T-cell (primary cell): ENCODE results near the gene TRIP12. TPM values are rescaled to one million over a fixed set of nuclear protein-coding genes. Genes with fewer than 3 reads are reported as not detected.
"Not testable (repeated sequence)": the region's sequence is repeated elsewhere in the genome, so short reads cannot be mapped to it uniquely, and the experiment has no call there.

ENCODE experiments used
- ATAC-seq, 4 experiments: fragments of 200-7000 bp in 3 of 4; fragments of 150-1000 bp in 1 of 4; cut with Tn5 transposase; replicated peaks in 1 of 4; 1 replicate in 3 of 4; 2 replicates in 1 of 4; pipeline ENCODE4 v1.10.0; 2021; ENCODE audit warnings: moderate library complexity in 3 of 4, mild to moderate bottlenecking in 2 of 4, moderate number of reproducible peaks in 1 of 4
- CTCF ChIA-PET, 2 donors: fragments of 300-600 bp; sonication (Branson Sonifier 250); formaldehyde crosslinking; loops; one replicate each; lab custom pipeline; 2022; ENCODE audit warnings: antibody characterized with exemption in 2 of 2; lab: Charles Lee
- POLR2A ChIA-PET, 2 donors: fragments of 300-600 bp; sonication (Branson Sonifier 250); formaldehyde crosslinking; loops; one replicate each; lab custom pipeline; 2022; ENCODE audit warnings: antibody characterized with exemption in 2 of 2; lab: Charles Lee
- DNase-seq, 35 experiments: peaks; one replicate each; pipeline versions ENCODE4 v3.0.0 to v3.0.0-alpha.2; 2013 to 2023
- H3K27ac ChIP-seq: one replicate; pipeline ENCODE4 v1.5.1; 2013; ENCODE audit warnings: low read length
- H3K27me3 ChIP-seq, 2 experiments: replicated peaks in 1 of 2; 1 replicate in 1 of 2; 2 replicates in 1 of 2; pipeline versions ENCODE4 v1.6.1 to v1.7.0; 2013; ENCODE audit warnings: low read length in 1 of 2, mixed read lengths in 1 of 2; ENCODE audit not compliant: control insufficient read depth in 2 of 2, insufficient read depth in 2 of 2; ENCODE audit errors: extremely low read depth in 1 of 2
- H3K36me3 ChIP-seq, 2 donors: 1 replicate in 1 of 2; 2 replicates in 1 of 2; pipeline versions ENCODE4 v1.6.1 to v1.7.0; 2013; ENCODE audit warnings: low read length in 1 of 2; ENCODE audit not compliant: control insufficient read depth in 2 of 2, insufficient read depth in 1 of 2; ENCODE audit errors: extremely low read depth in 1 of 2
- H3K4me1 ChIP-seq, 2 experiments: 1 replicate in 1 of 2; 2 replicates in 1 of 2; pipeline versions ENCODE4 v1.6.1 to v1.7.0; 2013; ENCODE audit warnings: low read length in 2 of 2, mixed read lengths in 1 of 2; ENCODE audit not compliant: insufficient read depth in 2 of 2, control insufficient read depth in 1 of 2; ENCODE audit errors: extremely low read depth in 1 of 2
- H3K4me3 ChIP-seq, 2 donors: 1 replicate in 1 of 2; 2 replicates in 1 of 2; pipeline versions ENCODE4 v1.5.1 to v1.7.0; 2013; ENCODE audit warnings: mild to moderate bottlenecking in 2 of 2, low read length in 1 of 2, moderate library complexity in 1 of 2; ENCODE audit not compliant: control insufficient read depth in 1 of 2; ENCODE audit errors: extremely low read depth in 1 of 2
- H3K9me3 ChIP-seq: 2 replicates; pipeline ENCODE4 v1.7.0; 2013
- H3K27ac Mint-ChIP-seq, 2 donors: one replicate each; pipeline ENCODE4 v1.8.0; 2020 to 2021; ENCODE audit warnings: mild to moderate bottlenecking in 2 of 2, mixed read lengths in 2 of 2
- H3K27me3 Mint-ChIP-seq, 2 donors: one replicate each; pipeline ENCODE4 v1.8.0; 2021 to 2022; ENCODE audit warnings: mixed read lengths in 2 of 2
- H3K36me3 Mint-ChIP-seq: one replicate; pipeline ENCODE4 v1.8.0; 2021; ENCODE audit warnings: mixed read lengths
- H3K4me1 Mint-ChIP-seq, 3 donors: one replicate each; pipeline ENCODE4 v1.8.0; 2020 to 2022; ENCODE audit warnings: mixed read lengths in 3 of 3, mild to moderate bottlenecking in 1 of 3
- H3K4me3 Mint-ChIP-seq, 3 donors: one replicate each; pipeline ENCODE4 v1.8.0; 2020 to 2022; ENCODE audit warnings: mild to moderate bottlenecking in 3 of 3, mixed read lengths in 3 of 3, moderate library complexity in 3 of 3
- H3K9me3 Mint-ChIP-seq, 3 donors: one replicate each; pipeline ENCODE4 v1.8.0; 2020 to 2022; ENCODE audit warnings: mixed read lengths in 3 of 3
- WGBS: methylation state at CpG from one replicate; pipeline ENCODE4 v1.1.5; 2013; ENCODE audit warnings: missing lambda C conversion rate; ENCODE audit not compliant: insufficient coverage; 5-methylcytosine and 5-hydroxymethylcytosine counted together
- total RNA-seq, 35 experiments: library from RNA in 6 of 35; stranded (reverse) in 6 of 35; fragments of 120-200 nt in 1 of 35; gene quantifications; one replicate each; pipeline versions ENCODE4 v1.2.1 to v1.2.4 and lab custom pipeline; 2013 to 2026

TRIP12 gene
- total RNA-seq, result 100 to 1,000 TPM; 185 to 219 (median 192) TPM
- 175 TPM for total RNA-seq (2013)
- total RNA-seq (lab: John Stamatoyannopoulos, UW), result 183 to 606 (median 353) reads per million in 29 experiments

DNA sequence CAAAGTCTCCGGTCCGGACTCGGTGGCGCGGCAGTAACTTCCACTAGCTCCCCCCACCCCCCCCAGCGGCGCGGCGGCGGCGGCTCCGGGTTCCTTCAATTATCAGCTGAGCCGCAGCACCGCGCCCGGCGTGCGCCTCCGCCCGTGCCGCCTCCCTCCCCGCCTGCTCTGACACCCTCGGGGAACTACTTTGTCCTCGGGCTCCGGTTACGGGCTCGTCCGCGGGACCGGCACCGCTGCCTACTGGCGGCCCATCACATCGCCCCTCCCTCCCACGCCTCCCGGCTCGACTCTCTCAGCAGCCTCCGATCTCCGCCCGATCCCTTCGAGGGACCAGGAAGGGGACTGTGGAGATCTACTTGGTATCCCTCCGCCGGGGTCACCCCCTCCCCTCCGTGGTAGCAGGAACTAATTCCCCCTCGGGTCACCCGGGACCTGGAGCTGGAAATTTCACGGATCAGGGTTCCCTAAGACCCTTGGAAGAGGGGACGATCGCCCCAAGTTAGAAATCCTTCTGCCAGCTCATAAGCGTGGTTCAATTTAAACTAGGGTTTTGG is at the start of gene TRIP12:
Gene TRIP12, minus strand, starts transcription at position 118 of the 557 bp plus-strand sequence. CDS start 41,930 bp downstream, outside the sequence.
- POLR2A ChIA-PET, result interaction anchor here (0.6 to 1.4 kb wide), 7 partner anchors 9 to 738 kb away, joined by 3 to 13 read pairs (median 4); no protein-coding TSS in a partner anchor
- Histone ChIP-seq H3K4me1 (peaks cover 16 to 22% of the 10 kb centered on the region in 2 experiments), H3K4me3 (peak within 1 kb of the TSS; percentile 93 to 99), H3K27ac (peak within 1 kb of the TSS; percentile 91), H3K27me3 (no peaks in the 10 kb centered on the region), H3K36me3 (peaks cover 0 to 8% of the 10 kb centered on the region in 2 donors), H3K9me3 (no peaks in the 10 kb centered on the region)
- DNase-seq, result peak; percentile 75 to 96 (median 85)
- H3K4me3 Mint-ChIP-seq, result peak within 1 kb of the TSS; percentile 97 to 99 (median 98)
- peak; percentile 74 to 80 (median 78) for ATAC-seq
- peak within 1 kb of the TSS; percentile 99 to 100 for H3K27ac Mint-ChIP-seq
- WGBS, result 0% methylated on average over 48 of the region's 49 CpGs
- CTCF ChIA-PET, result interaction anchor here in 1 of 2 donors (0.5 to 1.2 kb wide), 7 partner anchors 9 to 145 kb away, joined by 3 to 7 read pairs (median 4); no protein-coding TSS in a partner anchor
- H3K4me1 Mint-ChIP-seq, result peaks cover 48 to 55% (median 50%) of the 10 kb centered on the region in 3 donors
- no peaks in the 10 kb centered on the region for H3K27me3 Mint-ChIP-seq
- H3K9me3 Mint-ChIP-seq, result no peaks in the 10 kb centered on the region
- peaks cover 8% of the 10 kb centered on the region for H3K36me3 Mint-ChIP-seq

DNA sequence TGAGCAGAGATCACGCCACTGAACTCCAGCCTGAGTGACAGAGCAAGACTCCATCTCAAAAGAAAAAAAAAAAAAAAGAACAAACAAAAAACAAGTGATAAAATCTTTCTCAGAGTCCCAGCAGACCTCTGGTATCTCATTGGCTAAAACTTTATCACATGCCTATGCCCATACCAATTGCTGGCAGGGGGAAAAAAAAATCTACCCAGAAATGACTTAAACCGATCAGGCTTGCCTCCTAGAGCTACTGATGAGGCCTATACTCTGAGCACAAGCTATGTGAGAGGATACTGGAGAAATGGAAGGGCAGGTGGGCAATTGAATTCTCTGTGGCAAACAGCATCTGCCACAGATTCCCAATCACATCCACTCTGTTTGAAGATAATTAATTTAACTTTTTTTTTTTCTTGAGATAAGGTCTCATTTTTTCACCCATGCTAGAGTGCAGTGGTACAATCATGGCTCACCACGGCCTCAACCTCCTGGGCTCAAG is 49.5 kb upstream of the TRIP12 start:
- ATAC-seq, result no peak
- CTCF ChIA-PET, result no interaction called here
- DNase-seq, result no peak
- Mint-ChIP-seq H3K4me1 (no peaks in the 10 kb centered on the region), H3K36me3 (no peaks in the 10 kb centered on the region), H3K4me3 (no peak overlapping the region), H3K27ac (no peak overlapping the region), H3K9me3 (no peaks in the 10 kb centered on the region), H3K27me3 (no peaks in the 10 kb centered on the region)
- Histone ChIP-seq H3K27ac (no peak overlapping the region), H3K4me3 (no peak overlapping the region), H3K9me3 (no peaks in the 10 kb centered on the region), H3K4me1 (no peaks in the 10 kb centered on the region), H3K27me3 (no peaks in the 10 kb centered on the region), H3K36me3 (no peaks in the 10 kb centered on the region)
- WGBS, result no CpG with 5 or more reads among the region's 3 CpGs
- POLR2A ChIA-PET, result interaction anchor here in 1 of 2 donors (0.8 kb wide), 1 partner anchor 103 kb away, joined by 5 read pairs; no protein-coding TSS in a partner anchor

DNA sequence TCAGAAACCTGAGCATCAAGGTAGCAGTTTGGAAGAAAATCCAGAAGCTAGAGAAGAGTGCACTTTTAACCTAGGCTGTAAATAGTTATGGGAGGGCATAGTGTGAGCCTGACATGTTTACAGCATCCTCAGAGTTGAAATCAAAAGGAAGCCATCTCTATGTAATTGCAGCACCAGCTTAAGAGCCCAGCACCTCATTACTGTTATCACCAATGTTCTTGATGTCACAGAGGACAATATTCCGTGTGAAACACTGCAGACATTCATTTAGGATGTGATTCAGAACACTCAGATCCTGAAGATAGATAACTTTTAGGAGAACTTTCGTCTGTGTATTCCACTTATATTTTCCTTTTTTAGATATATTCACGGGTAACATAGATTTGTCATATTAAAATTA is 48.6 kb upstream of the TRIP12 start:
- Mint-ChIP-seq H3K9me3 (no peaks in the 10 kb centered on the region), H3K4me3 (no peak overlapping the region), H3K27me3 (no peaks in the 10 kb centered on the region), H3K36me3 (peaks cover 3% of the 10 kb centered on the region), H3K27ac (no peak overlapping the region), H3K4me1 (no peaks in the 10 kb centered on the region)
- Histone ChIP-seq H3K36me3 (no peaks in the 10 kb centered on the region), H3K9me3 (no peaks in the 10 kb centered on the region), H3K27me3 (no peaks in the 10 kb centered on the region), H3K27ac (no peak overlapping the region), H3K4me1 (no peaks in the 10 kb centered on the region), H3K4me3 (no peak overlapping the region)
- ATAC-seq, result no peak
- no CpG with 5 or more reads among the region's 3 CpGs for WGBS
- POLR2A ChIA-PET, result interaction anchor here in 1 of 2 donors (0.6 to 0.8 kb wide), 2 partner anchors 104 to 841 kb away, joined by 5 read pairs; no protein-coding TSS in a partner anchor
- DNase-seq, result no peak
- CTCF ChIA-PET, result no interaction called here

DNA sequence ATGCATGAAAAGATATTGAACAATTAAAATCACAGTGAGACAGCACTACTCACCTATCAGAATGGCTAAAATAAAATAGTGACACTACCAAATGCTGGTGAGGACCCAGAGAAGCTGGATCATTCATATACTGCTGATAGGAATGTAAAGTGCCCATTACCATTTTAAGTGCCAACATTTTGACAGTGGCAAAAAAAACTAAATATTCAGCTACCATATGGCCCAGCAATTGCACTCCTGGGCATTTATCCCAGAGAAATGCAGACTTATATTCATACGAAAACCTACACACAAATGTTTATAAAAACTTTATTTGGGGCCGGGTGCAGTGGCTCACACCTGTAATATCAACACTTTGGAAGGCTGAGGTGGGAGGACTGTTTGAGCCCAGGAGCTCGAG is 48.1 kb upstream of the TRIP12 start:
- H3K4me1 Mint-ChIP-seq, result no peaks in the 10 kb centered on the region
- POLR2A ChIA-PET, result no interaction called here
- no CpG with 5 or more reads among the region's 3 CpGs for WGBS

DNA sequence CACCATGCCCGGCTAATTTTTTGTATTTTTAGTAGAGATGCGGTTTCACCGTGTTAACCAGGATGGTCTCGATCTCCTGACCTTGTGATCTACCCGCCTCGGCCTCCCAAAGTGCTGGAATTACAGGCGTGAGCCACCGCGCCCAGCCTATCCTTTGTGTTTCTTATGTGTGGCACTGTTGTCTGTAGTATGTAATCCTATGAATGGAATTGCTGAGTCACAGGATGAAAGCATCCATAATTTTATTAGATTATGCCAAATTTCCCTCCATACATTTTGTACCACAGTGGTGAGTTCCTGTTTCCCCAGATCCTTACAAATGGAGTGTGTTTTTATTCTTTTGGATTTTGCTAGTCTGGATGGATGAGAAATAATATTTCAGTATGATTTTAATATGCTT is 41.8 kb upstream of the TRIP12 start:
- H3K4me1 Mint-ChIP-seq, H3K27ac Mint-ChIP-seq, H3K27me3 Mint-ChIP-seq, POLR2A ChIA-PET, H3K4me3 ChIP-seq, H3K4me3 Mint-ChIP-seq, H3K36me3 Mint-ChIP-seq, CTCF ChIA-PET, DNase-seq, H3K4me1 ChIP-seq, H3K27me3 ChIP-seq, H3K9me3 Mint-ChIP-seq, ATAC-seq, H3K36me3 ChIP-seq, H3K27ac ChIP-seq, H3K9me3 ChIP-seq: not testable (repeated sequence)
- 100% methylated on average over 1 of the region's 9 CpGs for WGBS

More for the DNA sequence above, 48.1 kb upstream of the TRIP12 start:
- peaks cover 3% of the 10 kb centered on the region for H3K36me3 Mint-ChIP-seq
- ATAC-seq (no peak), DNase-seq (no peak)
- H3K9me3 Mint-ChIP-seq, result no peaks in the 10 kb centered on the region
- Histone ChIP-seq H3K36me3 (no peaks in the 10 kb centered on the region), H3K4me1 (no peaks in the 10 kb centered on the region), H3K27me3 (no peaks in the 10 kb centered on the region), H3K27ac (no peak overlapping the region), H3K4me3 (no peak overlapping the region), H3K9me3 (no peaks in the 10 kb centered on the region)
- no peak overlapping the region for H3K27ac Mint-ChIP-seq
- no peaks in the 10 kb centered on the region for H3K27me3 Mint-ChIP-seq
- CTCF ChIA-PET, result no interaction called here
- H3K4me3 Mint-ChIP-seq, result no peak overlapping the region

DNA sequence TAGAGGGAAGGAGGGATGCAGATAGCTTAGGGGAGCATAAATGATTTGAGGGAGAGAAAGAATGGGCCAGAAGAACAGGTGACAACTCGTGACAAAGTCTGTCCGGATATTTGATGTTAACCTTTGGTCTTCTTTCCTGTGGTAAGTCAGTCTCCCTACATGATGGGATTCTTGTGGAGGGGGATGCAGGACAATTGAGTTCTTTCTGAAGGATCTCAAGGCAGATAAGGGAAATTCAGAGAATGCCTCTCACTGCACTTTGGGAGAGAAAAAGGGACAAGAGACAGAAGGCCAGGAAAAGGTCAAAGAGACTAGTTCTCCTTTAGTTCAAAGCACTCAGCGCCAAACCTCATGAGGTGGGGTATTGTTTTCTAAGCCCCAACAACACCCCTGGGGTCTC is 34.7 kb upstream of the TRIP12 start:
- no peak for DNase-seq
- Histone ChIP-seq H3K4me3 (no peak overlapping the region), H3K36me3 (no peaks in the 10 kb centered on the region), H3K27me3 (no peaks in the 10 kb centered on the region), H3K9me3 (no peaks in the 10 kb centered on the region), H3K27ac (no peak overlapping the region), H3K4me1 (no peaks in the 10 kb centered on the region)
- Mint-ChIP-seq H3K9me3 (no peaks in the 10 kb centered on the region), H3K27ac (no peak overlapping the region), H3K27me3 (no peaks in the 10 kb centered on the region), H3K4me1 (no peaks in the 10 kb centered on the region), H3K4me3 (no peak overlapping the region), H3K36me3 (no peaks in the 10 kb centered on the region)
- no peak for ATAC-seq
- ChIA-PET CTCF (no interaction called here), POLR2A (no interaction called here)
- WGBS, result 93% methylated on average over 2 of the region's 3 CpGs
